ENCODE results near the gene ZNF862. TPM values are rescaled to one million over a fixed set of nuclear protein-coding genes. Genes with fewer than 3 reads are reported as not detected.

The ZNF862 gene
- total RNA-seq, 2 donors from 2014 or later, result 8.3 to 15.6 TPM

DNA sequence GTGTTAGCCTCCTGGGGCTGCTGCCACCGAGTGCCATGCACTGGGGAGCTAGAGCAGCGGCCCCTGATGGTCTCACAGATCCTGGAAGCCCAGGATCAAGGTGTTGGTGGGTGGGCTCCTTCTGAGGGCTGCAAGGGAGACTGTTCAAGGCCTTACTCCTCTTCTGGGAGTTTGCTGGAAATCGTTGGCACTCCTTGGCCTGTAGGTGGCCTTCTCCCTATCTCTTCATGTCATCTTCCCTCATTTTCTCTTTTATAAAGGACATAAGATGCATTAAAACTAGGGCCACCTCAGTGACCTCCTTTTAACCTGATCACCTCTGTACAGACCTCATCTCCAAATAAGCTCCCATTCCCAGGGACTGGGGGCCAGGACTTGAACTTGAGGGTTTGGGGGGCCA lies 27.0 kb upstream of the ZNF862 start:
- 50 to 56% methylated on average over 1 to 3 of the region's 3 CpGs for WGBS, 2 experiments (ENCODE audit: insufficient coverage in 1 of 2, insufficient read length in 1 of 2)
- H3K4me3 ChIP-seq (ENCODE audit: low read length), result no peak overlapping the region

DNA sequence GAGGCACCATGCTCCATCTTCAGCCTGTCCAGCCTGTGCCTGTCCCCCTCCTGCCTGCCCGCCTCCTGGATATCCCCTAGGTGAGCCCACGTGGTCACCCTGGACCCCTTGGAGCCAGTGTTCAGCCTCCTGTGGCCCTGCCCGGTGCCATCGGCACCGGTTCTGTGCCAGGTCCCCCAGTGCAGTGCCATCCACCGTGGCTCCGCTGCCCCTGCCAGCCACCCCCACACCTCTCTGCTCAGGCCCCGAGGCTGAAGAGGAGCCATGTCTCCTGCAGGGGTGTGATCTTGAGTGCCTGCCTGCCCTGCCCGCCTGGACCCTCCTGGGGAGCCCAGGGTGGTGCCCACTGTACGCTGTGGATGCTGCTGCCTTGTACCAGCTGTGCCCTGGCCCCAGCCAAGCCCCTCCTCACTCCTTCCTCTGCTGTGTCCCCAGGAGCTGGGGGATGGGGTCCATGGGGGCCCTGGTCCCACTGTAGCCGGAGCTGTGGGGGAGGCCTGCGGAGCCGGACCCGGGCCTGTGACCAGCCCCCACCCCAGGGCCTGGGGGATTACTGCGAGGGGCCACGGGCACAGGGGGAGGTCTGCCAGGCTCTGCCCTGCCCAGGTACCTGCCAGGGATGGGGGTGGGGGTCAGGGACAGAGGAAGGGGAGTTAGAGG lies 26.2 kb upstream of the ZNF862 start:
- H3K4me1 ChIP-seq (ENCODE audit: control insufficient read depth, insufficient read depth, low read length), result no peaks in the 10 kb centered on the region
- no peaks in the 10 kb centered on the region for H3K36me3 ChIP-seq (ENCODE audit: control insufficient read depth, insufficient read depth, low read length)
- H3K27me3 ChIP-seq (ENCODE audit: control insufficient read depth, insufficient read depth, low read length, poor library complexity, severe bottlenecking), result no peaks in the 10 kb centered on the region
- no peak overlapping the region for H3K27ac ChIP-seq (ENCODE audit: low read depth, low read length)
- H3K4me1 Mint-ChIP-seq, result no peaks in the 10 kb centered on the region
- H3K27ac Mint-ChIP-seq, result no peak overlapping the region
- H3K36me3 Mint-ChIP-seq (ENCODE audit: low read depth), result no peaks in the 10 kb centered on the region
- H3K9me3 Mint-ChIP-seq, result no peaks in the 10 kb centered on the region
- no peak overlapping the region for H3K9ac ChIP-seq (ENCODE audit: extremely low read depth, low read length, poor library complexity, severe bottlenecking)
- 92 to 94% methylated on average over 10 to 16 of the region's 16 CpGs for WGBS, 2 experiments (ENCODE audit: insufficient coverage in 1 of 2, insufficient read length in 1 of 2)
- no peaks in the 10 kb centered on the region for H3K9me3 ChIP-seq (ENCODE audit: control insufficient read depth, low read length)
- no peak for DNase-seq
- no peak for TF ChIP-seq CTCF (conservative IDR thresholded peaks at IDR 0.05)
- H3K4me3 ChIP-seq (ENCODE audit: low read length), result no peak overlapping the region
- H3K27me3 Mint-ChIP-seq (ENCODE audit: insufficient read depth), result peaks cover 2% of the 10 kb centered on the region
- no peak overlapping the region for H3K4me3 Mint-ChIP-seq

More for the DNA sequence above, 27.0 kb upstream of the ZNF862 start:
- Mint-ChIP-seq H3K36me3 (ENCODE audit: low read depth) (no peaks in the 10 kb centered on the region), H3K27ac (no peak overlapping the region), H3K4me3 (no peak overlapping the region), H3K9me3 (no peaks in the 10 kb centered on the region), H3K27me3 (ENCODE audit: insufficient read depth) (peaks cover 2% of the 10 kb centered on the region), H3K4me1 (no peaks in the 10 kb centered on the region)
- TF ChIP-seq CTCF (conservative IDR thresholded peaks at IDR 0.05), result peak; percentile 69
- no peaks in the 10 kb centered on the region for H3K9me3 ChIP-seq (ENCODE audit: control insufficient read depth, low read length)
- H3K27ac ChIP-seq (ENCODE audit: low read depth, low read length), result no peak overlapping the region
- no peaks in the 10 kb centered on the region for H3K4me1 ChIP-seq (ENCODE audit: control insufficient read depth, insufficient read depth, low read length)
- DNase-seq, result no peak
- H3K9ac ChIP-seq (ENCODE audit: extremely low read depth, low read length, poor library complexity, severe bottlenecking), result no peak overlapping the region
- H3K27me3 ChIP-seq (ENCODE audit: control insufficient read depth, insufficient read depth, low read length, poor library complexity, severe bottlenecking), result no peaks in the 10 kb centered on the region
- H3K36me3 ChIP-seq (ENCODE audit: control insufficient read depth, insufficient read depth, low read length), result no peaks in the 10 kb centered on the region

DNA sequence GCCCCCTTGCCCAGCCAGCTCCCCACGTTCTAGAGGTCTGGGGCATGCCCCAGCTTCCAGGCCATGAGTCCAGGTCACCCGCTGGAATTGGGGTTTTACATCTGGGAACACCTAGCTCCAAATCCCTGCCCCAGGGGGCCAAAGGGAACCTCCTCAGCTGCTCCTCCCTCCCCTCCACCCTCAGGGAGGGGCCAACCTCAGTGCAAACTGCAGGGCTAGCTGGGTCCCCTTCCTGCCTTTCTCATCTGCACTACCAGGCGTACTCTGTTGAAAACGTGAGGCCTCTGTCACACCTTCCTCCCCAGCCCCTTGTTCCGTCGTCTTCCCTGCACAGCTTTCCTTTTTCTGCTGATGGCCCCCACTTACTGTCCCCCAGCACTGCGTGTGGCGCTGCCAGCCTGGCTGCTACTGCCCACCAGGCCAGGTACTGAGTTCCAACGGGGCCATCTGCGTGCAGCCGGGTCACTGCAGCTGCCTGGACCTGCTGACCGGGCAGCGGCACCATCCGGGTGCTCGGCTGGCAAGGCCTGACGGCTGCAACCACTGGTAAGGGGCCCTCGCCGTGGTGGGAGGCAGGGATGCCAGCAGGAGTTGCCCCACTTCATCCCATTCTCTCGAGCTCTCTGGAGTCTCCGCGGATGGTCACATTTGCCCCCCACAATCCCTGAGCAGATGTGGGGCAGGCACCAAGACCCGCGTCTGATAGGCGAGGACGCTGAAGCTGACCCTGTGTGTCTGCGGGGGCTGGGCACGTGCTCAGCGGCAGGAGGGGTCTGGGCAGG lies 24.7 kb upstream of the ZNF862 start:
- 91 to 92% methylated on average over 12 to 28 of the region's 28 CpGs for WGBS, 2 experiments (ENCODE audit: insufficient coverage in 1 of 2, insufficient read length in 1 of 2)
- H3K36me3 ChIP-seq (ENCODE audit: control insufficient read depth, insufficient read depth, low read length), result no peaks in the 10 kb centered on the region
- Mint-ChIP-seq H3K9me3 (no peaks in the 10 kb centered on the region), H3K4me3 (no peak overlapping the region), H3K27me3 (ENCODE audit: insufficient read depth) (no peaks in the 10 kb centered on the region), H3K4me1 (no peaks in the 10 kb centered on the region), H3K27ac (no peak overlapping the region), H3K36me3 (ENCODE audit: low read depth) (no peaks in the 10 kb centered on the region)
- no peaks in the 10 kb centered on the region for H3K9me3 ChIP-seq (ENCODE audit: control insufficient read depth, low read length)
- H3K4me1 ChIP-seq (ENCODE audit: control insufficient read depth, insufficient read depth, low read length), result no peaks in the 10 kb centered on the region
- no peak overlapping the region for H3K4me3 ChIP-seq (ENCODE audit: low read length)
- no peak overlapping the region for H3K27ac ChIP-seq (ENCODE audit: low read depth, low read length)
- no peak for DNase-seq
- no peak overlapping the region for H3K9ac ChIP-seq (ENCODE audit: extremely low read depth, low read length, poor library complexity, severe bottlenecking)
- no peak for TF ChIP-seq CTCF (conservative IDR thresholded peaks at IDR 0.05)
- no peaks in the 10 kb centered on the region for H3K27me3 ChIP-seq (ENCODE audit: control insufficient read depth, insufficient read depth, low read length, poor library complexity, severe bottlenecking)

Measured in endodermal cell (in vitro differentiated cells).